GM19463 (cell line): Measurements from ENCODE around the gene SAA2.

Source experiments
- ATAC-seq: cut with Tn5 transposase; IDR thresholded peaks from one replicate; pipeline ENCODE4 v1.9.1; 2021; ENCODE audit warnings: mild to moderate bottlenecking, moderate library complexity; ENCODE audit not compliant: unreplicated experiment

Gene SAA2

GRCh38 chr11:18253233-18253632, 4.8 kb upstream of the SAA2 start:
- no peak for ATAC-seq

GRCh38 chr11:18247191-18247581, 1.3 kb downstream of the SAA2 start:
- peak; percentile 23 for ATAC-seq

GRCh38 chr11:18246379-18247190, 1.9 kb downstream of the SAA2 start:
- ATAC-seq = peak; percentile 82

GRCh38 chr11:18245396-18245795, 3.1 kb downstream of the SAA2 start:
- ATAC-seq = no peak

DNA sequence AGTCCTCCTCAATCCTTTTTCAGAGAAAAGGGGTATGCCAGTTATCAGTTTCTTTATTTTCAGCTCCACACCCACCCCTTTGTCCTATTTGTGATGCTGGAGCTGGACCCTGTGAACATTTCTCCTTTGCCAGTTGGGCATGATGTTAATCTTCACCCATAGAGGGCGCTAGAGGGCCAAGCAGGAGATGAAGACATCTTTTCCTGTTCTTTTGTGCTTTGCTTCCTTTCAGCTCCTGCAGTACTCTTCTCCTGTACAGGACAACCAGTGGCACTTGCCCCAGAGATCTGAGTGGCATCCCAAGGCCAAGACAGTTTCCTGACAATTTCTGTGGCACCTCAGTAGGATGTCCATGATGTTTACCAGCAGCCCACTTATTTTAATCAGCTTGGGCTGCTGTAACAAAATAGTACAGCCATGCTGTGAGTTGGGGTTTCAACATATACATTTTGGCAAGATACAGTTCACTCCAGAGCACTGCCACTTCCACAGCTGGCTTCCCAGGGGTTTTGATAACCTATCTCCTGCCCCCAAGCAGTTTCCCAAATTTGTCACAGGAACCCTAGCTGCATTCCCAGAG, 4.6 kb downstream of the SAA2 start:
- ATAC-seq = no peak

GRCh38 chr11:18239655-18240054, 8.8 kb downstream of the SAA2 start:
- no peak for ATAC-seq

- no peak for ATAC-seq
Measured at GRCh38 chr11:18236664-18237356, 11.7 kb downstream of the SAA2 start, which contains the start of gene SAA4. Gene SAA4 (minus strand): TSS chr11:18236802. CDS start chr11:18235926, 876 bp downstream.

DNA sequence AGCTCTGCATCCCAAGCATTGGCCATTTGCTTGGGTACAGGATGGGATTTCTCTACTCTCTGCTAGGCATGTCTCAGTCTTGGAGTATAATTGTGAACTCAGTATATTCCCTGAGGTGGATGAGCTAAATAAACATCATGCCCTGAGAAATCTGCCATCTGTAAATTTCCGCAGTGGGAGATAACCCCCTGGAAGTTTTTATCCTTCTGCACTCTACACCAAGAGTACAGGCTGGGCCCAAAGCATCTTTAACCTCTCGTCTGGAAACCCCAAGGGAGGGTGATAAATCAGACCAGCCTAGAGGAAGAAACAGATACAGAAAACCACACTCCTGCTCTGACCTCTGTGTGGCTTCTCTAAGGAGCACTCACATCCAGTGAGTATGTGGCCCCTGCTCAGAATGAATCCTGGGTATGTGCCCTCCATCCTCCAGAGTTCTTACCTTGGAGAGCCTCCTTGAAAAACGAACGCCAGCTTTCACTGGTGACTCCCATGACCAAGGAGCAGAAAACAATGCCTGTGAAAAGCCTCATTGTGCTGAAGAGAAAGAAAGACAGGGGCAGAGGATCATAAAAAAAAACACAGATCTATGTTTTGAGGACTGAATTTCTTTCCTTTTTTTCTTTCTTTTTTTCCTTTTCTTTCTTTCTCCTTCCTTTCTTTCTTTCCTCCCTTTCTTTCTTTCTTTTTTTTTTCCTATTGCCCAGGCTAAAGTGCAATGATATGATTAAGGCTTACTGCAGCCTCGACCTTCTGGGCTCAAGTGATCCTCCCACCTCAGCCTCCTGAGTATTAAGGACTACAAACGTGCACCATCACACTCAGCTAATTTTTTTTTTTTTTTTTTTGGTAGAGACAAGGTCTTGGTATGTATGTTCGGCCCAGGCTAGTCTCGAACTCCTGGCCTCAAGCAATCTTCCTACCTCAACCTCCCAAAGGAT, 12.8 kb downstream of the SAA2 start:
- no peak for ATAC-seq

DNA sequence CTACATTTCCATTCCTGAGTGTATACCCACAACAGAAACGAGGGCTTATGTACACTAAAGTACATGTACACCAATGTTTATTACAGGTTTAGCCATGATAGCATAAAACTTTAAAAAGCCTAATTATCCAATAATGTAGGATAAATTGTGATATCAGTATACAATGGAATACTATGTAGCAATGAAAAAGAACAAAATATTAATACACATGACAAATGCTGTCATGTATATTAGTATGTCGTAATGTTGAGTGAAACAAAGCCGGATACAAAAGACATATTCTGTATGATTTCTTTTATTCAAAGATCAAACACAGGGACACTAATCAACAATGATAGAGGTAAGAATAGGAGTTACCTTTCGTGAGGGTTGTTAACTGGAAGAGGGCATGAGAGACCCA, 14.6 kb downstream of the SAA2 start:
- ATAC-seq = no peak

DNA sequence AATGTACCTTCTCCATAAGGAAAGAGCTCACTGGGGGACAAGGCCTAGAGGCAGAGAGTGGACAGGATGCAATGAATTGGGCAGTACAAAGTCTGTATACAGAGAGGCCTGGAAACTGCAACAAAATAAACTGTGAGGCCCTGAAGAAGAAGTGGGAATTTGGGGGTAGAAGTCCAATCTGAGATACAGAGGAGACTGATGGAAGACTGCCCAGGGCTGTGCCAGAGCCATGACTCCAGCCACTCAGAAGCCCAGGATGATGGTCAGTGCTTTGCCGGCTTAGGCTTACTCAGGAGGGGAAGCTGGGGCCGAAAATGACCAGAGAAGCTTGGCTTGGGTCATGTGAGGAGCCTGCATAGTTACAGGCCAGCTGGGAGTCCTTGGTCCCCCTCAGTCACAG, 17.6 kb downstream of the SAA2 start:
- ATAC-seq = no peak

DNA sequence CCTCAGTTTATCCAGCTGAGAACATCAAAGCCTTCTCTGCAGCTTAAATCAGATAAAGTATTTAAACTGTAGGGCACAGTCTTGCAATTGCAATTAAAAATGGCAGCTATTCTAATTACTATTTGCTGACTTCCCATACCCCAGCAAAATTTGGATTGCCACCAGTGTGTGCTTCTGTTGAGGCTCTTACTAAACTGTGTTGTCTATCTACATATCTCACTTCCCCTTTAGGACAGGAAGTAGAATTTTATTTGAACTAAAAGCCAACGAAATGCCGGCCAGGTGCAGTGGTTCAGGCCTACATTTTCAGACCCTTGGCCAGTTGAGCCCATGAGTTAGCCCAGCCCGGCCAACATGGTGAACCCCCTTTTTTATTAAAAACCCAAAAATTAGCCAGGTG, 19.0 kb downstream of the SAA2 start:
- peak; percentile 93 for ATAC-seq

GRCh38 chr11:18225913-18226312, 22.6 kb downstream of the SAA2 start:
- ATAC-seq = peak; percentile 32

DNA sequence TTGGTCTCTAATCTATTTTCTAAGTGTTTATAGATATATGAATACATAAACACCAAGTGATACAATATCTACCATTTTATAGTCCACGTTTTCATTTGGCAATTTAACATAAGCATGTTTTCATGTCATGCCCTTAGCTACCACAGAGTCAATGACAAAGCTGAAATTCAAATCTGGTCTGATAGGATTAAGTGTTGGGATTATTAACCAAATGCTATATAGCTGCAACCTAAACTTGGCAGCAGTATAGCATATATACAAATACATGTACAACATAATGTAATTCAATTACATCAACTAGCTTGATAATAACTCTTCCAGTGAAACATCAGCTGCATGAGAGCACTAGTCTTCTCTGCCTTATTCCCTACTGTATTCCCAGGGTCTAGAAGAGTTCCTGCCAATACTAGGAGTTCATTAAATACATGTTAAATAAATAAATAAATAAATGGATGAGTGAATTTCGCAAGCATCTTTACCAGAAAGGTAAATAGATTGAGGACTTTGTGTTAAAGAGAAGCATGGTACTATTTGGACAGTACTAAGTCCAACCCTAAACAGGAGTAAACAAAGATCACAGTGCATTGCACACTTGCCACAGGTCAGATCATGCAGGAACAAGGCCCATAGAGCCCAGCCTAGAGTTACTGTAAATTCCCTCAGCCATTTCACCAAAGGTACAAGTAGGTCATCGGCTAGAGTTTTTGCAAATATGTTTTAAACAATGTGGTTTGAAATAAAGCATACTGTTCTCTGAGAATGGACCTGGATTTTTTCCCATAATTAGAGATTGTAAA, 24.7 kb downstream of the SAA2 start:
- ATAC-seq = no peak

- ATAC-seq = no peak
Measured at GRCh38 chr11:18222814-18223421, 25.6 kb downstream of the SAA2 start.

DNA sequence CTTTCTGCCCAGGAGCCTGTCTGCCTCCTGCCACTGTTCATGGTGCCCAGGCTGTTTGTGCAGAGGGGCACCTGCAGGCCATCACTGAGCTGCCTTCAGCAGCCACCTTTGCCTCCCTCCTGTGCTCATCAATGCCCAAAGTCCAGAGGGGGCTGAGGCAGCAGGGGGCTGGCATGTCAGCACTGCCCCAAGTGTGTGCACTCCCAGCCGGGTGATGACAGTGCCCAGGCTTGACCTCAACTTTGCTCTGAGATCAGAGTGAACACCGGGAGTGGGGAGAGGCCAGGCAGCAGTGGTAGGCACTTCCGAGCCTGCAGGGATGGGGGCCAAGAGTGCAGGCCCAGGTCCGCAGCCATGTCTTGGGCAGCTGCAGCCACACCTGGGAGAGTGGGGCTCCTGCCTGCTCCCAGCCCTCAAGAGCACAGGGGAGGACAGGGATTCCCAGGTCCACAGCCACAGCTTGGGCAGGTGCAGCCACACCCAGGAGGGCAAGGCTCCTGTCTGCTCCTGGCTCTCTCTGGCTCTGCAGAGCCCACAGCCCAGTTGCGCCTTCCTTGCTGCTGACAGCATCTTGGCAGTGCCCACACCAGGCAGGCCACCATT, 27.1 kb downstream of the SAA2 start:
- no peak for ATAC-seq

GRCh38 chr11:18209058-18209457, 39.4 kb downstream of the SAA2 start:
- ATAC-seq = no peak

GRCh38 chr11:18204771-18205170, 43.7 kb downstream of the SAA2 start:
- ATAC-seq = no peak

GRCh38 chr11:18204220-18204619, 44.2 kb downstream of the SAA2 start:
- no peak for ATAC-seq

DNA sequence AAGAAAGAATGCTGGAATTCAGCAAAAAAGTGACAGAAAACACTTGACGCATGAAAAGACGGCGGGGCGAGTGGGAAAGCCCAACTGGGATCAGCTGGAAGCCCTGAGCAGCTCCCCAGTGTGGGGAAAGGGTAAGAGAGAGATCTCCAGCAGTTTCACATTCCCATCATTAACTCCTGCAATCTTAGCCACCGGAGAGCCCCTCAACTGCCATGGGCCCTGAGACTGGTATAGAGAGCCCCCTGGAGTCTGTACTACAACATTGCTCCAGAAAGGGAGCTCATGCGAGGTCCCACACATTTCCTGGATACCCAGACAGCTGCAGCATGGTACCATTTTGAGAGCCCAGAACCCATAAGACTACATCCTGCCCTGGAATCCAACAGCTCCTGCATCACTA, 44.7 kb downstream of the SAA2 start:
- ATAC-seq = no peak
